IMR-90 (cell line): ENCODE measurements around the gene FOXN4. TPM values are rescaled to one million over a fixed set of nuclear protein-coding genes. Genes with fewer than 3 reads are reported as not detected.

Experiments used
- ATAC-seq: fragments of 200-7000 bp; cut with Tn5 transposase; 2 replicates; pipeline ENCODE4 v1.9.1; 2020; ENCODE audit warnings: low read depth, mild to moderate bottlenecking, moderate library complexity
- BruUV-seq: library from RNA; stranded (reverse); fragments of 400-500 nt; replicated peaks from 2 replicates; lab custom pipeline; 2021; lab: Mats Ljungman, UMichigan
- CTCF ChIA-PET: fragments of 300-600 bp; formaldehyde crosslinking; extraction: SDS; loops from one replicate; lab custom pipeline; 2021; ENCODE audit warnings: antibody characterized with exemption; lab: Yijun Ruan, JAX
- POLR2A ChIA-PET: fragments of 300-600 bp; sonication (Branson Sonifier 250); formaldehyde crosslinking; loops from one replicate; lab custom pipeline; 2022; ENCODE audit warnings: antibody characterized with exemption; ENCODE audit not compliant: unreplicated experiment; lab: Charles Lee
- DNase-seq: peaks from one replicate; pipeline ENCODE4 v3.0.0; 2013
- H2AFZ ChIP-seq: replicated peaks from 2 replicates; pipeline ENCODE3; 2013; ENCODE audit warnings: low read length, mild to moderate bottlenecking; ENCODE audit not compliant: poor library complexity
- H2AK5ac ChIP-seq: 2 replicates; pipeline ENCODE4 v1.6.1; 2013; ENCODE audit warnings: low read depth, low read length, inconsistent platforms
- H2AK9ac ChIP-seq: replicated peaks from 2 replicates; pipeline ENCODE3; 2013; ENCODE audit warnings: mild to moderate bottlenecking, low read depth, low read length, moderate library complexity; ENCODE audit not compliant: poor library complexity
- H2BK120ac ChIP-seq: 2 replicates; pipeline ENCODE4 v1.6.1; 2013; ENCODE audit warnings: low read depth, low read length, inconsistent platforms
- H2BK15ac ChIP-seq: 3 replicates; pipeline ENCODE4 v1.6.1; 2013; ENCODE audit warnings: low read depth, low read length, inconsistent platforms
- H2BK20ac ChIP-seq: 2 replicates; pipeline ENCODE4 v1.6.1; 2013; ENCODE audit warnings: low read depth, mild to moderate bottlenecking, inconsistent platforms, low read length, moderate library complexity
- H2BK5ac ChIP-seq: 2 replicates; pipeline ENCODE4 v1.6.1; 2013; ENCODE audit warnings: mild to moderate bottlenecking, low read depth, low read length, inconsistent platforms; ENCODE audit not compliant: poor library complexity, severe bottlenecking
- H3K14ac ChIP-seq: replicated peaks from 2 replicates; pipeline ENCODE4 v1.6.1; 2013; ENCODE audit warnings: low read depth, low read length, inconsistent platforms
- H3K18ac ChIP-seq: 2 replicates; pipeline ENCODE4 v1.6.1; 2013; ENCODE audit warnings: low read depth, low read length, control low read depth
- H3K23ac ChIP-seq: 2 replicates; pipeline ENCODE4 v1.6.1; 2013; ENCODE audit warnings: low read depth, low read length, inconsistent platforms
- H3K27ac ChIP-seq: 2 replicates; pipeline ENCODE4 v1.5.1; 2013; ENCODE audit warnings: mild to moderate bottlenecking, control low read depth, low read length; ENCODE audit not compliant: insufficient read depth
- H3K27me3 ChIP-seq: 2 replicates; pipeline ENCODE4 v1.6.1; 2013; ENCODE audit warnings: low read length; ENCODE audit not compliant: control insufficient read depth, insufficient read depth
- H3K36me3 ChIP-seq: 2 replicates; pipeline ENCODE4 v1.6.1; 2013; ENCODE audit warnings: low read length, mixed read lengths; ENCODE audit not compliant: control insufficient read depth, insufficient read depth
- H3K4ac ChIP-seq: 2 replicates; pipeline ENCODE4 v1.6.1; 2013; ENCODE audit warnings: low read depth, low read length, inconsistent platforms
- H3K4me1 ChIP-seq: 2 replicates; pipeline ENCODE4 v1.6.1; 2013; ENCODE audit warnings: low read length, mixed read lengths; ENCODE audit not compliant: control insufficient read depth, insufficient read depth
- H3K4me2 ChIP-seq: 2 replicates; pipeline ENCODE4 v1.6.1; 2013; ENCODE audit warnings: low read depth, mild to moderate bottlenecking, control low read depth, low read length, moderate library complexity
- H3K4me3 ChIP-seq: 2 replicates; pipeline ENCODE4 v1.5.1; 2013; ENCODE audit warnings: low read depth, mild to moderate bottlenecking, control low read depth, low read length, moderate library complexity; ENCODE audit not compliant: insufficient read depth
- H3K56ac ChIP-seq: 2 replicates; pipeline ENCODE4 v1.6.1; 2013; ENCODE audit warnings: low read length, inconsistent platforms; ENCODE audit not compliant: insufficient read depth; ENCODE audit errors: extremely low read depth
- H3K79me1 ChIP-seq, 2 experiments: 2 replicates each; pipeline ENCODE4 v1.6.1; 2013; ENCODE audit warnings: low read length in 2 of 2, inconsistent platforms in 1 of 2, low read depth in 1 of 2
- H3K9ac ChIP-seq: 2 replicates; pipeline ENCODE4 v1.6.1; 2013; ENCODE audit warnings: low read depth, low read length, control low read depth
- H3K9me1 ChIP-seq: 2 replicates; pipeline ENCODE4 v1.6.1; 2013; ENCODE audit warnings: low read length, inconsistent platforms; ENCODE audit not compliant: insufficient read depth
- H3K9me3 ChIP-seq: 2 replicates; pipeline ENCODE4 v1.6.1; 2013; ENCODE audit warnings: low read length; ENCODE audit not compliant: control insufficient read depth, insufficient read depth
- H4K20me1 ChIP-seq: 2 replicates; pipeline ENCODE4 v1.6.1; 2013; ENCODE audit warnings: low read length, inconsistent platforms; ENCODE audit not compliant: insufficient read depth
- H4K5ac ChIP-seq: 2 replicates; pipeline ENCODE4 v1.6.1; 2013; ENCODE audit warnings: mild to moderate bottlenecking, low read depth, low read length, control low read depth
- H4K8ac ChIP-seq, 2 experiments: 2 replicates each; pipeline ENCODE4 v1.6.1; 2013; ENCODE audit warnings: low read depth in 2 of 2, low read length in 2 of 2, control low read depth in 1 of 2, inconsistent platforms in 1 of 2
- H4K91ac ChIP-seq: 2 replicates; pipeline ENCODE4 v1.6.1; 2013; ENCODE audit warnings: low read depth, low read length, inconsistent platforms; ENCODE audit not compliant: insufficient read depth
- CHD1 ChIP-seq: IDR thresholded peaks from 2 replicates; pipeline ENCODE4 v1.6.1; 2012; ENCODE audit warnings: low read depth, low read length, improper control_type of control experiment
- MAZ ChIP-seq: IDR thresholded peaks from 2 replicates; pipeline ENCODE4 v1.6.1; 2012; ENCODE audit warnings: low read depth, mild to moderate bottlenecking, low read length, improper control_type of control experiment, moderate library complexity, borderline replicate concordance
- RAD21 ChIP-seq: IDR thresholded peaks from 2 replicates; pipeline ENCODE4 v1.6.1; 2012; ENCODE audit warnings: low read length, improper control_type of control experiment
- WGBS, 2 experiments: methylation state at CpG; one replicate each; pipeline versions ENCODE4 v1.1.5 to v1.1.7; 2013; ENCODE audit warnings: missing lambda C conversion rate in 2 of 2; ENCODE audit not compliant: insufficient read length in 1 of 2; ENCODE audit errors: extremely low coverage in 2 of 2; 5-methylcytosine and 5-hydroxymethylcytosine counted together
- dilution Hi-C: fragments of 300-500 bp; cut with HindIII; formaldehyde crosslinking; loops from one replicate; pipeline ENCODE4 v1.14.3; 2018; ENCODE audit warnings: low sequenced_read_pairs; ENCODE audit not compliant: unreplicated experiment
- in situ Hi-C: fragments of 300-500 bp; cut with MboI; formaldehyde crosslinking; loops from 3 replicates; pipeline ENCODE4 v1.14.3; 2019; ENCODE audit warnings: low sequenced_read_pairs, inconsistent platforms, mixed read lengths
- intact Hi-C: fragments of 100-400 bp; cut with micrococcal nuclease; formaldehyde crosslinking; loops from 2 replicates; pipeline ENCODE4 v1.10.0; 2022
- polyA plus RNA-seq, 3 experiments: library from polyadenylated mRNA; depleted of rRNA; stranded (reverse); fragments of >200 nt; gene quantifications; 2 replicates each; pipeline ENCODE4 v1.2.3, GENCODE V29; 2012; ENCODE audit warnings: low replicate concordance in 1 of 3
- total RNA-seq: library from RNA; depleted of rRNA; stranded (reverse); fragments of >200 nt; gene quantifications from 2 replicates; pipeline ENCODE4 v1.2.3, GENCODE V29; 2012

FOXN4 gene
- total and polyA plus RNA-seq, 2 of the 4 experiments (the other 2 are of a cell fraction), result not detected

- Histone ChIP-seq H4K20me1 (no peaks in the 10 kb centered on the region), H2BK15ac (no peak overlapping the region), H4K91ac (no peak overlapping the region), H2AK5ac (no peak overlapping the region), H2AFZ (no peak overlapping the region), H3K23ac (no peak overlapping the region), H3K9ac (no peak overlapping the region), H2BK120ac (no peak overlapping the region), H3K27ac (no peak overlapping the region), H2BK20ac (no peak overlapping the region), H3K14ac (no peak overlapping the region), H3K4me1 (no peaks in the 10 kb centered on the region), H3K4me3 (no peak overlapping the region), H3K4me2 (no peak overlapping the region), H3K27me3 (peaks cover 3% of the 10 kb centered on the region; the same call in 1 of the 2 replicates), H2BK5ac (no peak overlapping the region), H3K18ac (no peak overlapping the region), H4K5ac (no peak overlapping the region), H3K9me1 (0 out of 2 replicates have a peak, but pooled peaks cover 5% of the 10 kb centered on the region), H3K9me3 (no peaks in the 10 kb centered on the region), H3K79me1 (no peaks in the 10 kb centered on the region), H3K4ac (no peak overlapping the region), H3K56ac (no peak overlapping the region), H2AK9ac (peak overlapping the region; percentile 5), H4K8ac (no peak overlapping the region), H3K36me3 (no peaks in the 10 kb centered on the region)
- ChIA-PET POLR2A (no interaction called here), CTCF (no interaction called here)
- no peak for ATAC-seq
- no TSS peak for BruUV-seq
- TF ChIP-seq RAD21 (no peak), CHD1 (no peak), MAZ (no peak)
- DNase-seq, result no peak
- intact Hi-C loops (no loop called here), dilution Hi-C loops (no loop called here), in situ Hi-C loops (no loop called here)
- WGBS, 2 experiments, result 96% methylated on average over 5 of the region's 13 CpGs; no CpG with 5 or more reads in 1 of the 2 experiments
These were observed 29.6 kb downstream of the FOXN4 start for GRCh38 chr12:109279525-109279924.
